CD4-positive, alpha-beta T cell treated with Interleukin-4 for 4 hours (primary cell): Measurements from ENCODE around the gene APOA1.
"Not testable (repeated sequence)": the region's sequence is repeated elsewhere in the genome, so short reads cannot be mapped to it uniquely, and the experiment has no call there.

Experiments
- DNase-seq: peaks from one replicate; pipeline ENCODE4 v3.0.0-alpha.2; 2020

The APOA1 gene

DNA sequence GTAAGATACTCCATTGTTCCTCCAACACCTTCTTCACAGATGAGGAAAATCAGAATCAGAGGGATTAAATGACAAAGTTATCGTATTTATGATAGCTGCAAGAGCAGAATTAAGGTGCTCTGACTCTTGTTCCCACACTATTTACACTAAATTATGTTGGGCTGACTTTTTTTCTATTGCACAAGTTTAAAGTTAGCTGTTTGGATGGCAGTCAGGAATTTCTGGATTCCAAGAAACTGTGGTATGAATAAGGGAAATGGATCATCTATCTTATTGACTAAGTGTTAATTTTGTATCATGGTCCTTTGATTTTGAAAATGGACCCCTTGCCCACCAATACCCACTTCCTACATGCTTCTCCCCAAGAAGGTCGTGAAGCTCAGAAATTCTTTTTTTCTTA is 19.9 kb upstream of the APOA1 start:
- DNase-seq, result no peak

DNA sequence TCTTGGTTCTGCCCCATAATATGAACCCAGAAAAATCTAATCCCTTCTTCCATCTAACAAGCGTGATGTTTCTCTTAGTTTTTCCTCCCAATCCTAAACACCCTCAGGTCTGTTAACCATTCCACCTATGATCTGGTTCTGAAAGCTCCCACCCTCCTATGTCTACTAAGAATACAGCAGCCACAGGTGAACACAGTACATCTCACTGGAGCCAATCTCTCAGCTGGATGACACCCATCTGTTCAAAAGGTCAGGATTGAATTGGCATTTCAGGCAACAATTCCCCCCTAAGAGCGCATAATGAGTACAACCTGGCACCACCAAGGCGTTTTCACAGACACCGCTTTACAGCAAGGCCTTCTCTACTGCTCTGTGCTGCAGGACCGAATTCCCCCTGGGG is 19.0 kb upstream of the APOA1 start:
- no peak for DNase-seq

DNA sequence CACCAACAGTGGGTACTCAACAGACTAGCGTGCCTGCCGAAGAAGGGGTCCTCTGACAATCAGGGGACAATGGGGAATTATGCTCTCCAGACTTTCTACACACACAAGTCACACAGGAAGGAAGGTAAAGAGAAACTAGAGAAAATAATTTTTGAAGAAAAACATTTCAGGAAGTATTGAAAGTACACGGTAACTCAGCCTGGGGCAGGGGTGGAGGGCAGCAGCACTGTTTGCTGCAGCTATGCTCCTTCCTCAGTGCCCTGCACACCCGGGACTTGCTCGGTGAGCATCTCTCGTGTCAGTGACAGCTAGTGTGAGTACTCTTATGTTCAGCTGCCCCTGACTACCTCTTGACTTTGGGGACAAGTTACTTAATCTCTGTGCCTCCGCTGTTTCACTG is 18.0 kb upstream of the APOA1 start:
- no peak for DNase-seq

DNA sequence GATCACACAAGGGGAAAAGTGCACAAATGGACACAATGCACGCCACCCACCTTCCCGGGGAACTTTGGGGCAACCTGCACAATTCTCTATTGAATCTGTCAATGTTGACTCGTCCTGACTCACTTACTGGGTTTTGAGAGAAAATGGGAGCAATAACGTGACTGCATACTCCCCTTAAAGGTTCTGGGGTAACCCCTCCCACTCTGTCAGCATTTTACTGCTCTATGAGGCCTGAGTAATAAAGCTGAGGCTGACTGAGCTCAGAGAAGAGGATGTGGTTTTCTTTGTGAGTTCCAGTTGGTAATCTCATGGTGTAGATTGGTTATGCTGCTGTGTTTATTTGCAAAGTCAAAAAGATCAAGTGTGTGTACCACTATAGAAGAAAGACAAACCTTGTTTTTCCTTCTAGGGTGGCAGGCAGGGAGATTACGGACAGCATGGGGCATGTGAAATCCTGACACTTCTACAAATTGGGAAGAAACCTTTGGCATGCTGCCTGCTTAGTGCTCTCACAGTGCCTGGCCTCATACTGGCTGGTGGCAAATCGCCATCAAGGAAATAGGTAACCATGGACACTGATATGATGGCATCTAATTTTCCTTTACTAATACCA is 16.1 kb upstream of the APOA1 start:
- peak; percentile 90 for DNase-seq

DNA sequence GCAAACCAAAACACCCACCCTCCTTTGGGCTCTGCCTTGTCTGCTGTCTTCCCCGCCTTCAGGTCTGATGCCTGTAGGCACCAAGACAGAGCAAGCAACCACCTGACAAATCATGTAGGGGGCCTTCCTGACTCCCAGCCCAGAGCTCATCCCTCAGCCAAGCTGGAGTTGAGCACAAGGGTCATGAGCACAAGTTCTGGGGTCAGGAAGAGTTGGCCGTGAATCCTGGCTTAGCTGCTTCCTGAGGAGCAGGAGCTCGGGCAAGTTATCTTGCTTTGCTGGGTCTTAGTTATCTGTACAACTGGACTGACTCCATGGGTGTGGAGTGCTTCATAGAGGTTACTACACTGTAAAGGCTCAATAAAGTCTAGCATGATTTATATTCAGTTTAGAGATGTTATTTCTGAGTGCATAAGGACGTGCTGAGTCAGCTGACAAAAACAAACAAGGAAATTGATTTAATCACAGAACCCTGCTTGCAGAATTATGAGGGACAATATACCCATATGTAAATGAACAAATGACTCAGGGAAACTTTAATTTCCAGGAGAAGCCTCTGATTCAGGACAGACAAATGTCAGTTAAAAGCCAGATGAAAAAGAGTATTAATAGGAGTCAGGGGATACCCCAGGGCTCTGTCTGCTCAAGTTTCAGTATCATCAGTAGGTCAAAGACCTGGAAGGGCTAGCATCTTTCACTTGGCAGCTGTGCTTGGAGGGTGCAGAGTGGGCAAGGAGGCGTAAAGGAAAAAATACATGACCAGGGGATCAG is 15.0 kb upstream of the APOA1 start:
- peak; percentile 25 for DNase-seq

DNA sequence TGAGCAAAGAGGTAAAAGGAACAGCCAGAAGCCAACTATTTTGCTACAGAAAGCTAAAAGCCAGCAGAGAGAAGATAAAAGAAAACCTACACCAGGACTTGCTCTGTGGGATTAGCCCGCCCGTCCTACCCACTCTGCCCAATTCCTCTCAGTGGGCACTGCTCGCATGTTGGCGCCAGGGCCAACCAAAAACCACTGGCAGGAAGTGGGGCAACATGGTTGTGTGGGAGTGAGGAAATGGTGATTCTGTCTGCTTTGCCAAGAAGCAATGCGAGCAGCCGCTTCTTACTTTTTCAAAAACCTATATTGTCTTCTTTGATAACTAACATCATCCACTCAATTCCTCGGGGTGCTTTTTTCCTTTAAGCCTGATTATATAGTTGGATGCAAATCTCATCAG is 14.2 kb upstream of the APOA1 start:
- peak; percentile 54 for DNase-seq

DNA sequence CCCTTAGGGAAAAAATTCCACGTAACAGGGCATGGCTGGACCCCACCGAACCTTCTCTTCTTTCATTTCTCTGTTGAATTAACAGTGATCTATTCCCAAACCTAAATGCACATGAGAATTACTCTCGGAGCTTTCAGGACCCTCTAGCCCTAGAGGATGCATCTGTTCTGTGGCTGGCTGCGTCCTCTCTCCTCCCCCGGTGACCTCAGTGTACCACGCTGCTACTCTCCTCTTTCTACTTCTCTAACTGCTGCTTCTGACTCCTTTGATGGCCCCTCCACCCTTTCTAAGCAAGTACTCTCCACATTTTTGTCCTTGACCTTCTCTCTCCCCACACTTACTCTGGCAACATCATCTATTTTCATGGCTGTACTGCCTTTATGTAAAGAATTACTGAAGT is 12.1 kb upstream of the APOA1 start:
- DNase-seq, result no peak

DNA sequence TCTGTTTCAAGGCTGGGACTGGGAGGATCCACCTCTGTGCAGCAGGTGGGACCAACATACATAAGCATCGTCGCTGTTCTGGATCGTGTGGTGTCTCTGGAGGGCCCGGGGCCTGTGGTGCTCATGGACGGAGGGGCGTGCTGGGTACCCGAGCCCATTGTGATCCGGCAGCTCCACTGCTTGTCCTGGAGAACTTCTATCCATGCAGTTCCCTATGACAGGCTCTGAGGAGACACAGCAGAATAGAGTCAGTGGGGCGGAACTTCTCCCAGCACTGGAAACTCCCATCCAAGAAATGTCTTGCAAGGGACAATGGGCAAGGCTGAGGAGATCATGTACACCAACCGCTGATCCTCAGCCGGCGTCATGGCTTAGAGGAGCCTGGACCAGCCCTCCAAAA is 11.6 kb upstream of the APOA1 start:
- no peak for DNase-seq

DNA sequence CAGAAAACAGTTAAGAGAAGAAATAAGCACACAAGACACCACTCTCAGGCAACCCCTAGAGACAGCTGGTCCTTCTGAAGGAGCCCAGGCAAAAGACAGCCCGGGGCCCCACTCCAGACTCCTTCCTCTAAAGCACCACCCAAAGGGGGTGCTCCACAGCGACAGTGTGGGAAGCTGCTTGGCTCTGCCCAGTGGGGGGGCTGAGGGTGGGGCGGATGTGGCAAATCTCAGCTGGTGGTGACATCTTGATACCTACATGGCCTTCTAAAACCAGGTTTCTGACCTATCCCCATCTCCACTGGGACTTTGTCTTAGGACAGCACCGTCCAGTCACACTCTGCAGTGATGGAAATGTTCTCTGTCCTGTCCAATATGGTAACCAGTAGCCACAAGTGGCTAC is 10.2 kb upstream of the APOA1 start:
- DNase-seq, result no peak

DNA sequence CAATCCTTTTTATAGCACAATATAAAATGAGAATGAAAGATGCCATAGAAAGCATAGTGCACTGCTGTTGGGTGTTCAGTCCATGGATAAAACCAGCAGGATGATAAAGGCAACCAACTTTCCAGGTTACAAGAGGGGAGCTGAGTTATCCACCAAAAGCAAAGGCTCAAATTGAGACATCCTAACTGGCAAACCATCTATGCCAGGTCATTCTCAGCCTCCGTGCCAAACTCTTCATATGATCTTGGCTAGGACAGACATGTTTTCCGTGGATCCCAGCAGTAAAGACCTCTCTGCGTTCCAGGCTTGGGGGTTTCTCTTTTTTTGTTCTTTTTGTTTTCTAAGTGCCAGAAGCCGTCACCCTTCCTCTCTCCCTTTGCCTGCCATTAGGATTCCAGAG is 7.3 kb upstream of the APOA1 start:
- DNase-seq, result no peak

DNA sequence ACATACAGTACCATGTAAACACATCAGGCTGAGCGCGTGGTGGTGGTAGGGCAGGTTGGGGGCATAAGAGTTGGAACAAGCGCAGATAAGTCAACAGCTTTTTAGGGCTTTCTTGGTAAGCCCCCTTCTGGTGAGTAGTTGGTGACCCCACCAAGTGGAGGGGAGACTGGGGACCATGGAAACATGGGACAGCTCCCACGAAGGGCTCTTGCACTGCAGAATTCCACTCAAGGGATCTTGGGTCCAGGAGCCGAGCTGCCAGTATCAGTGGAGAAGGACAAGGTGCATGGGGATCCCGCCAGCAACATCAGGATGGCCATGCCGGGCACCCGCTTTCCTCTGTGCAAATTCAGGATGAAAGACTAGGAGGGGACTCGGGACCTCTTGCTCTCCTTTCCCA is 6.2 kb upstream of the APOA1 start:
- no peak for DNase-seq

DNA sequence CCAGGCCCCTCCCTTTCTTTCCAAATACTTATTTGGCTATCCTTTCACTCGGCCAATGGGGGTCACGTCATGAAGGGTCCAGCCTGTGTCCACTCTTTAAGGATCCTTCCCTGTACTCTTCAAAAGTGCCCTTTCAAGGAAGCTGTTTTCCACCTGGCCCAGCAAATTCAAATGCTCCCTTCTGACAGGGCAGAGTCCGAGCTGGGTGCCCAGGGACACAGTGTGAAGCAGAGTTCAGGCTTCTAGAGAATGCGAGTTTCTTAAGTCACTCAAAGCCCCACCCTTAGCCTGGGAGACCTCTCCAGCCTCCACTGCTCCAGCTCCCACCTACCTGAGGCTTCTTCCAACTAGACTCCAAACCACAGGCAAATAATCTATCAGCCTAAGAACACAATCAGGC is 5.5 kb upstream of the APOA1 start:
- DNase-seq, result no peak

DNA sequence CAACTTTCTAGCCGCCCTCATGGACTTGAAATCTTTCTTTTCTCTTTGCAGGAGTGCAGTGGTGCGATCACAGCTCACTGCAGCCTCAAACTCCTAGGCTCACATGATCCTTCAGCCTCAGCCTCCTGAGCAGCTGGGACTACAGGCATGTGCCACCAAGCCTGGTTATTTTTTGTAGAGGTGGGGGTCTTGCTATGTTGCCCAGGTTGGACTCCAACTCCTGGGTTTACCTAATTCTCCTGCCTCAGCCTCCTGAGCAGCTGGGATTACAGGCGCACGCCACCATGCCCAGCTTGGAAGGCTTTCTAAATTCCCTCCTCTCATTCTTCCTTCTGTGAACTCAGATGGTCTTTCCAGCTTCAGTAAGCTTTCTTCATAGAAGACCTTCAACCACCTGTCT is 4.7 kb upstream of the APOA1 start:
- DNase-seq, result no peak

DNA sequence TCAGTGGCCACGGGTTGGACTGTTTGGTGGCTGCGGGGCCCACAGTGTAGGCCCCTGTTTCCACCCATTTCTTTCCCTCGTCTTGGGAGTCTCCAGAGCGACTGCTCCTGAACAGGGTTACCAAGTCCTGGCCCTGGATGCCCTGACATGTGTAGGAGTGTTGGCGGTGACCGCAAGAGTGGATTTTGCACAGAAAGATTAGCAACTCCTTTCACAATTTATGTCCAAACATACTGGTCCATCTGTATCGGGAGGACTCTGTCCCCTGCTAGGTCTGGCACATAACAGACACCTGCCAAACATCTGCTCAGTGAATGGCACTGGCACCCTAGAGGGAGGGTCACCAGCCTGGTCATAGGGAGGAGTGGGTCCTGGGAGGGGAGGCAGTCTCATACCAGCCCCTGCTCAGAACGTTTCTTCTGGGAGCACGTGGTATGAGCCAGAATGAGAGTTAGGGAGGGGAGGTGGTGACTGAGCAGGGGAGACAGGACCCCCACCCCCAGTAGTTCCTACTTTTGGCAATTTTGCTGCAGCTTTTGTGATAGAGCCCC is 3.4 kb upstream of the APOA1 start:
- DNase-seq, result no peak

DNA sequence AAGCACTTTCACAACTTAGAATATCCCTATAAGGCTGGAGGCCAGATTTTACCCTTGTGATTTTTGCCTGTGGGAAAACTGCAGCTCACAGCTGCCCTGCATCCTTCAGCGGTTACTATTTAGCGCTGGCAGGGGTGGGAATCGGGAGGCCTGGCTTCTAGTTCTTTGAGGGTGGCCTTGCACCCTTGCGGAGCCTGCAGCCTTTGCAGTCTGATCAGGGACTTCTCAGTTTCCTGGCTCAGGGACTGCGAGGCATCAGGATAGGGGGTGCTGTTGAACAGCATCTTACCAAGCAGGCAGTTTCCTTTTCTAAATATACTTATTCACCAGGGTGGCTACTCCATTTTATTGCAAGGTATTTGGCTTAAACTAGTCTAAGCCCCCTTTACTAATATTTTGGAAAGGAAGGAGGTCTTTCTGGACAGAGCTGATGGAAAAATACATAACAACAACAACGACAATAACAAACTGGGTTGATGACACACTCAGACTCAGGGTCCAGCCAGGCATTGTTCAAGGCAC is 2.9 kb upstream of the APOA1 start:
- no peak for DNase-seq

DNA sequence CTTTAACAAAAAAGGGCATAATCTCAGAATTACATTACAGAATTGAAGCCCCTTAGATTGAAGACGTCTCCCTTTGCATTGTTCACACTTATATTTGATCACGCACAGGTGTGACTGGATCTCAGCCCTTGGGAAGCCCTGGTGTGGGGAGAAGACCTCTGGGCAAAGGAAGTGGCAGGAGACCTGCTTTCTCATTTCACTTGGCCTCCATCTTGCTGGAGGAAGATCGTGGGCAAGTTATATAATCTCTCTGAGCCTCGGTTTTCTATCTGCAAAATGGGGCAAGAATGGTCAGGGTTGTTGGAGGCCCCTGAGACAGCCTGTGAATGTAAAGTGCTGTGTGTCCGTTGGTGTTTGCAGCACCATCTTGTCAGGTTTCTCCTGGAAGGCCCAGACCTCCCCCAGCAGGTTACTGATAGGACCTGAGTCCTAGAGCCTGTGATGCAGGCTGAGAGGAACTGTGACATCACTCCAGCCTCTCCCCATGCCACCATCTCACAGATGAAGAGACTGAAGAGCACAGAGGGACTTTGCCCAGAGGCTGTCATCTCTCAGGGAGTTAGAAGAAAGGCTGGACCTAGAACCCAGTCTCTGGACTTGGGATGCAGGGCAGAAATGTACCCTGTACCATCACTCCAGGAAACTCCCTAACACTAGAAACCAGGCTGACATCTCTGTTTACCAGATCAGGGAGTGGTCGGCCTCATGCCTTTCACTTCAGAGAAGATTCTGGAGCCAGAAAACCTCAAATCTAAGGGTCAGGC is 1.1 kb upstream of the APOA1 start:
- no peak for DNase-seq

DNA sequence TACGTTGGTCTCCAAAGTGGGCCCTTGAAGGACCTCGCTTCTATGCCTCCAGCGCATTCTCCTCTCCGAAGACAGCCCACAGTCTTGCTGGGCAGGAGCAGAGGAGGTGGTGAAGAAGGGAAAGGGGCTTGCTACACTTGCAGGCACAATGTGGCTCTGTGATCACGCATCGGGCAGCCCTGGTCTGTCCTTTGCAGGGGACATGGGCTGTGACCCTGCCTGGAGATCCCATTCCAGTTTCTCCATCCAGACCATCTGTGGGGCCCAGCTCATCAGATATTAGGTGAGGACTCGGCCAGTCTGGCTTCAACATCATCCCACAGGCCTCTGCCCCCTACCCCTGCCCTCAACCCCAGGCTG is 810 bp downstream of the APOA1 start:
- no peak for DNase-seq

DNA sequence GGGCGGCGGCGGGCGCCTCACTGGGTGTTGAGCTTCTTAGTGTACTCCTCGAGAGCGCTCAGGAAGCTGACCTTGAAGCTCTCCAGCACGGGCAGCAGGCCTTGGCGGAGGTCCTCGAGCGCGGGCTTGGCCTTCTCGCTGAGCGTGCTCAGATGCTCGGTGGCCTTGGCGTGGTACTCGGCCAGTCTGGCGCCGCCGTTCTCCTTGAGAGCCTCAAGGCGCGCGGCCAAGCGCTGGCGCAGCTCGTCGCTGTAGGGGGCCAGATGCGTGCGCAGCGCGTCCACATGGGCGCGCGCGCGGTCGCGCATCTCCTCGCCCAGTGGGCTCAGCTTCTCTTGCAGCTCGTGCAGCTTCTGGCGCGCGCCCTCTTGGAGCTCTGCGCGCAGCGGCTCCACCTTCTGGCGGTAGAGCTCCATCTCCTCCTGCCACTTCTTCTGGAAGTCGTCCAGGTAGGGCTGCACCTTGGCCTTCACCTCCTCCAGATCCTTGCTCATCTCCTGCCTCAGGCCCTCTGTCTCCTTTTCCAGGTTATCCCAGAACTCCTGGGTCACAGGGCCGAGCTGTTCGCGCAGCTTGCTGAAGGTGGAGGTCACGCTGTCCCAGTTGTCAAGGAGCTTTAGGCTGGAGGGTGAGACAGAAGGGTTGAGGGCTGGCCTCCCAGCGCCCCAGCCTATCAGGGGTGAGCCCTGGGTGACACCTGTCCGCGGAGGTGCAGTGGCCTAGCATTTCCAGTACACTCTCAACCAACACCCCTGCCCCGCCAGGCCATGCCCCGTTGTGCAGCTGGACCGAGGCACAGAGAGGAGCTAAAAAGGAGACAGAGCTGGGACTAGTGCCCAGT is 1.4 kb downstream of the APOA1 start:
- peak; percentile 80 for DNase-seq

DNA sequence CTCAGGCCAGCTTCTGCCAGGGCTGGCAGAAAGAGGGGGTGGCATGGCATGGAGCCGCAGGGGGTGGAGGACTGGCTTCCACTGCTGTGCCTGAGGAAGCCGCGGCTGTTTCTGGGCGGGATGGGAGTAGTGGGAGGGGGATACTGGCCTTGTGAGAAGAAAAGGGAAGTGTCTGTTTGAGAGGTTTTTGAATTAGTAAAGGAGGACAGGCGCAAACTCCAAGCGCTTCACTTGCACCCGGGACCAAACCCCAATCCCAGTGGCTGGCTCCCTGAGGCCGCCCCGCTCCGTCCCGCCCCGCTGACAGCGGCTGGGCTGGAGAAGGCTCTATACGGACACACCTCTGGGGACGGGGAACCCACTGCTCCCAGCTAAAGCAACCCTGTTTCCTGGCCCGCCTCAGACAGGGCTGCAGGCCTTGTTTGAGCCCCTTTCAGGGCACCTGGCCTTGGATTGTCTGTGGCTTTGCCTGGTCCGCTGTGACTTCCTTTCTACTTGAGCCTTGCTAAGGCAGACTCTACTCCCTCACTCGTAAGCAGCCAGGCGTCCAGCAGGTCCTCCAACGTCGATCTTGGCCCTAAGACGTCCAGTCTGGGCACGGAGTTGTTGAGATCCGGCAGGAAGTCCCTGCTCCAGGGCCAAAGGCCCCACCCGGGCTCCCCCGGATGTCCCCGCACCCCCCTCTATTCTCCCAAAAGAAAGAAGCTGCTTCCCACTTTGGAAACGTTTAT is 2.2 kb downstream of the APOA1 start:
- DNase-seq, result no peak

DNA sequence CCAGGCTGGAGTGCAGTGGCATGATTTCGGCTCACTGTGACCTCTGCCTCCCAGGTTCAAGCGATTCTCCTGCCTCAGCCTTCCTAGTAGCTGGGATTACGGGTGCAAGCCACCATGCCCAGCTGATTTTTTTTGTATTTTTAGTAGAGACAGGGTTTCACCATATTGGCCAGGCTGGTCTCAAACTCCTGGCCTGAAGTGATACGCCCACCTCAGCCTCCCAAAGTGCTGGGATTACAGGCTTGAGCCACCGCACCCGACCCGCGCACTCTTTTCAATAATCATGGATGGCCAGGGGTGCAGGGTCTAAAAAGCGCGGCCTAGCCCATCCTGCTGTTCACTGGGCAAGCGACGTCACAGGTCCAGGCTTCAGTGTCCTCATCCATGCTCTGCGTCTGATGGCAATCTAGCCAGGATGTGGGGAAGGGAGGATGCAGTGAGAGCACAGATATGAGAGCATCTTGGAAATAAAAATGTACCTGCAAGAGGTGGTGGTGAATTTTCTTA is 2.8 kb downstream of the APOA1 start:
- not testable (repeated sequence) for DNase-seq

DNA sequence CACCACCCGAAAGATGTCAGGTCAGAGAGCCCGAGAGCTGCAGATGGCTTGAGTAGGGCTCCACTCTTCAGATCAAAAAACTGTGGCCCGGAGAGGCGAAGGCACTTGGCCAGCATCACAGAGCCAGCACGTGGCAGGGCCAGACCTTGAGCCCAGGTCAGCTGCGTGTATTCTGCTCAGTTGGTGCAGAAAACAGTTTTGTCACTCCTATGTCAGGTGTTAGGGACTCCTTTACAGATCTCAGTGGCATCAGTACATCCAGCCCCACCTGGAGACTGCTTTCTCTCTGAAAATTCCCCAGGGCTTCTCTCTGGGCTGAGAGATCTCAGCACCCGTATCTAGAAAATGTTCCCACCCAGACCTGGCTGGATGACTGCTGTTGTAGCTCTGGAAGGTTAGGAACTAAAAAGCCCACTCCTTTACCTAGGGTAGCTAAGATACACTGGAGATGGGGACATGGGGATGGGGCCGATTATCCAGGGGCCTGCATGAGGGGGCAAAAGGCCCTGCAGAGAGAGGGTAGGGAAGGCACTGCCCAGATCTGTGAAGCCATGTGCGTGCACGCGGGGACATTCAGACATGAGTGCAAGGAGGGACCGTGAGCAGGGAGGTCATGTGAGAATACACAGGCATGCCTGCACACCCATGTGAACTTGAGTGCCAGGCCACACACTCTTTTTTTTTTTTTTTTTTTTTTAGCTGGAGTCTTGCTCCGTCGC is 3.4 kb downstream of the APOA1 start:
- no peak for DNase-seq
